CD14-positive monocyte (primary cell): ENCODE measurements around the gene SUOX. TPM values are rescaled to one million over a fixed set of nuclear protein-coding genes. Genes with fewer than 3 reads are reported as not detected.
A peak's percentile ranks its signal among the peaks of the same experiment; 100 is the strongest.
"Not testable (repeated sequence)": the region's sequence is repeated elsewhere in the genome, so short reads cannot be mapped to it uniquely, and the experiment has no call there.

Source experiments
- DNase-seq, 3 donors: peaks; one replicate each; pipeline ENCODE4 v3.0.0-alpha.2; 2011 to 2022
- H2AFZ ChIP-seq: 2 replicates; pipeline ENCODE4 v1.6.0; 2012; ENCODE audit warnings: mild to moderate bottlenecking, low read depth, low read length, inconsistent platforms; ENCODE audit not compliant: insufficient read depth, poor library complexity, severe bottlenecking
- H3K27ac ChIP-seq, 2 donors: 1 replicate in 1 of 2; 2 replicates in 1 of 2; pipeline ENCODE4 v1.5.1; 2012 to 2013; ENCODE audit warnings: low read length in 2 of 2, control low read depth in 1 of 2, inconsistent platforms in 1 of 2, low read depth in 1 of 2, mild to moderate bottlenecking in 1 of 2
- H3K27me3 ChIP-seq, 2 donors: one replicate each; pipeline versions ENCODE4 v1.6.0 to v1.6.1; 2011 to 2013; ENCODE audit warnings: low read length in 2 of 2; ENCODE audit not compliant: control insufficient read depth in 2 of 2, insufficient read depth in 2 of 2
- H3K36me3 ChIP-seq, 2 donors: replicated peaks in 1 of 2; 1 replicate in 1 of 2; 2 replicates in 1 of 2; pipeline versions ENCODE4 v1.5.1 to v1.6.1; 2012 to 2013; ENCODE audit warnings: low read length in 2 of 2, control low read depth in 1 of 2, inconsistent platforms in 1 of 2, mild to moderate bottlenecking in 1 of 2; ENCODE audit not compliant: insufficient read depth in 2 of 2, control insufficient read depth in 1 of 2
- H3K4me1 ChIP-seq, 2 donors: 1 replicate in 1 of 2; 2 replicates in 1 of 2; pipeline versions ENCODE4 v1.5.1 to v1.6.1; 2012 to 2013; ENCODE audit warnings: low read length in 2 of 2, control low read depth in 1 of 2, inconsistent platforms in 1 of 2, mild to moderate bottlenecking in 1 of 2, moderate library complexity in 1 of 2; ENCODE audit not compliant: insufficient read depth in 2 of 2, control insufficient read depth in 1 of 2
- H3K4me2 ChIP-seq: replicated peaks from 2 replicates; pipeline ENCODE3; 2012; ENCODE audit warnings: low read length, moderate library complexity, mild to moderate bottlenecking; ENCODE audit not compliant: poor library complexity, severe bottlenecking; ENCODE audit errors: extremely low read depth
- H3K4me3 ChIP-seq, 3 experiments: fragments of 200-600 bp in 1 of 3; sonication (generic) in 1 of 3; replicated peaks in 1 of 3; 1 replicate in 2 of 3; 2 replicates in 1 of 3; pipeline ENCODE4 v1.5.1; 2011 to 2013; ENCODE audit warnings: low read length in 3 of 3, mild to moderate bottlenecking in 3 of 3, control low read depth in 2 of 3, low read depth in 2 of 3, inconsistent platforms in 1 of 3, moderate library complexity in 1 of 3
- H3K79me2 ChIP-seq: 2 replicates; pipeline ENCODE4 v1.6.0; 2012; ENCODE audit warnings: mild to moderate bottlenecking, control low read depth, inconsistent platforms, low read length, moderate library complexity; ENCODE audit not compliant: insufficient read depth
- H3K9ac ChIP-seq: 2 replicates; pipeline ENCODE4 v1.6.0; 2017; ENCODE audit warnings: low read length, mild to moderate bottlenecking; ENCODE audit not compliant: insufficient read depth, poor library complexity, severe bottlenecking
- H3K9me3 ChIP-seq, 2 donors: replicated peaks in 1 of 2; 1 replicate in 1 of 2; 2 replicates in 1 of 2; pipeline versions ENCODE4 v1.5.1 to v1.6.1; 2012 to 2013; ENCODE audit warnings: low read length in 2 of 2, control low read depth in 1 of 2; ENCODE audit not compliant: control insufficient read depth in 1 of 2, insufficient read depth in 1 of 2
- H4K20me1 ChIP-seq: 2 replicates; pipeline ENCODE4 v1.6.0; 2012; ENCODE audit warnings: mild to moderate bottlenecking, low read length, control low read depth, moderate library complexity; ENCODE audit not compliant: insufficient read depth
- H3K27ac Mint-ChIP-seq, 7 donors: one replicate each; pipeline ENCODE4 v1.8.0; 2020; ENCODE audit warnings: mild to moderate bottlenecking in 7 of 7, mixed read lengths in 7 of 7, moderate library complexity in 6 of 7, inconsistent platforms in 2 of 7
- H3K27me3 Mint-ChIP-seq, 3 donors: one replicate each; pipeline ENCODE4 v1.8.0; 2021 to 2022; ENCODE audit warnings: low read depth in 3 of 3, mild to moderate bottlenecking in 3 of 3, mixed read lengths in 3 of 3, moderate library complexity in 3 of 3, inconsistent platforms in 1 of 3
- H3K36me3 Mint-ChIP-seq, 2 donors: one replicate each; pipeline ENCODE4 v1.8.0; 2020; ENCODE audit warnings: mixed read lengths in 2 of 2, inconsistent platforms in 1 of 2, mild to moderate bottlenecking in 1 of 2
- H3K4me1 Mint-ChIP-seq: one replicate; pipeline ENCODE4 v1.8.0; 2020; ENCODE audit warnings: mild to moderate bottlenecking, mixed read lengths
- H3K4me3 Mint-ChIP-seq, 2 donors: one replicate each; pipeline ENCODE4 v1.8.0; 2020; ENCODE audit warnings: mild to moderate bottlenecking in 2 of 2, mixed read lengths in 2 of 2, moderate library complexity in 1 of 2
- H3K9me3 Mint-ChIP-seq, 7 donors: one replicate each; pipeline ENCODE4 v1.8.0; 2020 to 2022; ENCODE audit warnings: mixed read lengths in 7 of 7, mild to moderate bottlenecking in 6 of 7, moderate library complexity in 6 of 7, inconsistent platforms in 2 of 7
- CTCF ChIP-seq: fragments of 200-600 bp; IDR thresholded peaks from one replicate; pipeline ENCODE4 v1.8.0; 2022; ENCODE audit warnings: antibody characterized with exemption, mild to moderate bottlenecking
- WGBS: methylation state at CpG from one replicate; pipeline ENCODE4 v1.1.5; 2013; ENCODE audit warnings: missing lambda C conversion rate; ENCODE audit not compliant: insufficient coverage; 5-methylcytosine and 5-hydroxymethylcytosine counted together
- intact Hi-C, 2 donors: fragments of 100-400 bp; cut with micrococcal nuclease; formaldehyde crosslinking; loops; one replicate each; pipeline versions ENCODE4 v1.15.0 to v1.15.1; 2023
- polyA plus RNA-seq, 3 donors: library from polyadenylated mRNA; depleted of rRNA in 1 of 3; unstranded in 2 of 3; stranded (reverse) in 1 of 3; fragments of 300-500 nt in 2 of 3; fragments of >200 nt in 1 of 3; fragmentation: Illumina TruSeq in 2 of 3; gene quantifications; 1 replicate in 2 of 3; 2 replicates in 1 of 3; pipeline ENCODE4 v1.2.3, GENCODE V29; 2012 to 2021

The SUOX gene
- polyA plus RNA-seq, 3 donors = 9.7 to 17.1 (median 14.4) TPM

GRCh38 chr12:56001487-56002100, 4.5 kb downstream of the SUOX start:
- peaks cover 6% of the 10 kb centered on the region for H3K79me2 ChIP-seq
- H4K20me1 ChIP-seq = no peaks in the 10 kb centered on the region
- Mint-ChIP-seq H3K4me3 (no peak overlapping the region), H3K27me3 (no peaks in the 10 kb centered on the region), H3K9me3 (no peaks in the 10 kb centered on the region), H3K4me1 (peaks cover 34% of the 10 kb centered on the region), H3K27ac (peak overlapping the region in 1 of 7 donors; percentile 21), H3K36me3 (peaks cover 31 to 52% of the 10 kb centered on the region in 2 donors)
- no peak overlapping the region for H3K27ac ChIP-seq
- no peak for DNase-seq
- peaks cover 10 to 12% of the 10 kb centered on the region in 2 donors for H3K4me1 ChIP-seq
- no peak overlapping the region for H3K4me3 ChIP-seq
- H3K4me2 ChIP-seq = no peak overlapping the region
- 65% methylated on average over 3 of the region's 7 CpGs for WGBS
- no peak overlapping the region for H2AFZ ChIP-seq
- H3K9me3 ChIP-seq = no peaks in the 10 kb centered on the region
- no peak for TF ChIP-seq CTCF
- H3K9ac ChIP-seq = no peak overlapping the region
- peaks cover 17 to 26% of the 10 kb centered on the region in 2 donors for H3K36me3 ChIP-seq
- no peaks in the 10 kb centered on the region for H3K27me3 ChIP-seq
- intact Hi-C loops = no loop called here

- H3K79me2 ChIP-seq, H2AFZ ChIP-seq, H3K4me3 Mint-ChIP-seq, H3K27ac ChIP-seq, H3K9me3 ChIP-seq, H3K9me3 Mint-ChIP-seq, H3K9ac ChIP-seq, H3K4me2 ChIP-seq, intact Hi-C loops, H3K4me3 ChIP-seq, H4K20me1 ChIP-seq, H3K27me3 Mint-ChIP-seq, H3K27me3 ChIP-seq: not testable (repeated sequence)
- Mint-ChIP-seq H3K27ac (peak overlapping the region; percentile 15 to 82 (median 46)), H3K4me1 (peaks cover 31% of the 10 kb centered on the region), H3K36me3 (peaks cover 31 to 52% of the 10 kb centered on the region in 2 donors)
- Histone ChIP-seq H3K4me1 (peaks cover 5 to 12% of the 10 kb centered on the region in 2 donors), H3K36me3 (peaks cover 17 to 26% of the 10 kb centered on the region in 2 donors)
- peak; percentile 21 to 52 (median 26) for DNase-seq
- 74% methylated on average over 3 of the region's 5 CpGs for WGBS
These were observed 6.3 kb downstream of the SUOX start for GRCh38 chr12:56003376-56003775.
